Activated B cell treated with CpG ODN at 0.5 μM for 24 hours (primary cell): ENCODE data around the gene GPR176. TPM values are rescaled to one million over a fixed set of nuclear protein-coding genes. Genes with fewer than 3 reads are reported as not detected.

Experiments used
- ATAC-seq: fragments of 200-7000 bp; cut with Tn5 transposase; one replicate; pipeline ENCODE4 v1.10.0; 2021; ENCODE audit warnings: low read depth, mild to moderate bottlenecking, moderate library complexity
- CTCF ChIA-PET: fragments of 350-600 bp; sonication (Branson Sonifier 250); formaldehyde crosslinking; loops from one replicate; lab custom pipeline; 2021; ENCODE audit warnings: antibody characterized with exemption; lab: Charles Lee
- POLR2A ChIA-PET: fragments of 350-600 bp; sonication (Branson Sonifier 250); formaldehyde crosslinking; loops from one replicate; lab custom pipeline; 2021; ENCODE audit warnings: antibody characterized with exemption; lab: Charles Lee
- DNase-seq: peaks from one replicate; pipeline ENCODE4 v3.0.0; 2022
- H3K27ac Mint-ChIP-seq: one replicate; pipeline ENCODE4 v1.8.0; 2020; ENCODE audit warnings: mixed read lengths
- H3K27me3 Mint-ChIP-seq: one replicate; pipeline ENCODE4 v1.8.0; 2021; ENCODE audit warnings: mixed read lengths
- H3K36me3 Mint-ChIP-seq: one replicate; pipeline ENCODE4 v1.8.0; 2021; ENCODE audit warnings: low read depth, mixed read lengths
- H3K4me1 Mint-ChIP-seq: one replicate; pipeline ENCODE4 v1.8.0; 2021; ENCODE audit warnings: mixed read lengths
- H3K4me3 Mint-ChIP-seq: one replicate; pipeline ENCODE4 v1.8.0; 2020; ENCODE audit warnings: mild to moderate bottlenecking, mixed read lengths
- H3K9me3 Mint-ChIP-seq: one replicate; pipeline ENCODE4 v1.8.0; 2020; ENCODE audit warnings: mixed read lengths
- intact Hi-C: fragments of 100-400 bp; cut with micrococcal nuclease; formaldehyde crosslinking; loops from one replicate; pipeline ENCODE4 v1.15.1; 2024
- total RNA-seq: library from RNA; stranded (reverse); gene quantifications from 2 replicates; pipeline ENCODE4 v1.2.3, GENCODE V29; 2022
- TF ChIP-seq, protein P1 (sequence below): fragments of 200-600 bp; IDR thresholded peaks from one replicate; pipeline ENCODE4 v1.8.0; 2022; ENCODE audit warnings: antibody characterized with exemption, mild to moderate bottlenecking

Gene GPR176
- total RNA-seq, 1 donor from 2014 or later, result not detected

DNA sequence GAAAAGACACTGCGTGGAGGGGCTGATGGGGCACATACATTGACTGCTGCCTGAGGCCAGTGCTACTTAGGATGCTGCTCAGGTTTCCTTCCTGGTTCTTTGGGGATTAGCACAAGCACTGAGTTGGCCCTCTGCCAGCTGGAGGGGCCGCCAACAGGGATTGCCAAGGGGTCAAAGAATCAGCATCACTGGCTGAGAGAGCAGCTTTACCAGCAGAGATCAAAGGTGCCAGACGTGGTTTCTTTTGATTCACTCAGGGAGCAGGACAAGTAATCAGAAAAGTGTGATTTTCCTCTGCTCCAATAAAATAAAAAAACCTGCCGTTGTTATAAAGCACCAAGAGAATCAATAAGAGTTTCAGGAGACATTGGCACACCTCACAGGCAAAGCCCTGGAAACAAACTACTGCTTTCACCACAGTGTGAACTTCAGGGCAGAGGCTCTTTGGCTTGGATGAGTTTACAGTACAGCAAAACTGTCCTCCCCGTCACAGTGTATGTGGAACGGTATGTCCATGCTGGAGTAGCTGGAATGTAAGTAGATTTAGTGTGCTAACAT lies 91.6 kb downstream of the GPR176 start:
- Mint-ChIP-seq H3K4me3 (no peak overlapping the region), H3K27ac (no peak overlapping the region), H3K27me3 (peaks cover 21% of the 10 kb centered on the region), H3K9me3 (no peaks in the 10 kb centered on the region), H3K36me3 (no peaks in the 10 kb centered on the region), H3K4me1 (no peaks in the 10 kb centered on the region)
- ChIA-PET CTCF (no interaction called here), POLR2A (no interaction called here)
- TF ChIP-seq, protein P1, sequence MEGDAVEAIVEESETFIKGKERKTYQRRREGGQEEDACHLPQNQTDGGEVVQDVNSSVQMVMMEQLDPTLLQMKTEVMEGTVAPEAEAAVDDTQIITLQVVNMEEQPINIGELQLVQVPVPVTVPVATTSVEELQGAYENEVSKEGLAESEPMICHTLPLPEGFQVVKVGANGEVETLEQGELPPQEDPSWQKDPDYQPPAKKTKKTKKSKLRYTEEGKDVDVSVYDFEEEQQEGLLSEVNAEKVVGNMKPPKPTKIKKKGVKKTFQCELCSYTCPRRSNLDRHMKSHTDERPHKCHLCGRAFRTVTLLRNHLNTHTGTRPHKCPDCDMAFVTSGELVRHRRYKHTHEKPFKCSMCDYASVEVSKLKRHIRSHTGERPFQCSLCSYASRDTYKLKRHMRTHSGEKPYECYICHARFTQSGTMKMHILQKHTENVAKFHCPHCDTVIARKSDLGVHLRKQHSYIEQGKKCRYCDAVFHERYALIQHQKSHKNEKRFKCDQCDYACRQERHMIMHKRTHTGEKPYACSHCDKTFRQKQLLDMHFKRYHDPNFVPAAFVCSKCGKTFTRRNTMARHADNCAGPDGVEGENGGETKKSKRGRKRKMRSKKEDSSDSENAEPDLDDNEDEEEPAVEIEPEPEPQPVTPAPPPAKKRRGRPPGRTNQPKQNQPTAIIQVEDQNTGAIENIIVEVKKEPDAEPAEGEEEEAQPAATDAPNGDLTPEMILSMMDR, result no peak
- intact Hi-C loops, result no loop called here
- no peak for DNase-seq
- ATAC-seq, result no peak

DNA sequence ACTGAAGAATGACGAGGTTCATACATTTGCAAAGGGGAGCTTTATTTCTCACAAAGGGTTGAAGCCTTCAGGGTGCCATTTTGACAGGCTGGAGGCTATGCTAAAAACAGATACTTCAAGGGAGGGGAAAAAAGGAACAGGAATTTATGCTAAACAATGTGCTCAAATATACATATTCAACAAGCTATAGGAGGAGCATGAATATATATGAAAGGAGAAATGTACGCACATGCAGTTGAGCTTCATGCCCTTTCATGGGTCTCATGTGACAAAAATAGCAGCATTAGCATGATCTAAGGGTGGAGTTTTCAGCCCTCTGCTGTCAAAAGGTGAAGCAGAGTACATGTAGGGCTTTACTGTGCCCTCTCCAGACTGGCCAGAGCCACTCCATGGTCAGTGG lies 93.1 kb downstream of the GPR176 start:
- Mint-ChIP-seq H3K27me3 (peaks cover 24% of the 10 kb centered on the region), H3K4me1 (no peaks in the 10 kb centered on the region), H3K36me3 (no peaks in the 10 kb centered on the region), H3K4me3 (no peak overlapping the region), H3K27ac (no peak overlapping the region), H3K9me3 (no peaks in the 10 kb centered on the region)
- intact Hi-C loops, result no loop called here
- ATAC-seq (no peak), DNase-seq (no peak)
- ChIA-PET CTCF (no interaction called here), POLR2A (no interaction called here)
- TF ChIP-seq, protein P1, result no peak

DNA sequence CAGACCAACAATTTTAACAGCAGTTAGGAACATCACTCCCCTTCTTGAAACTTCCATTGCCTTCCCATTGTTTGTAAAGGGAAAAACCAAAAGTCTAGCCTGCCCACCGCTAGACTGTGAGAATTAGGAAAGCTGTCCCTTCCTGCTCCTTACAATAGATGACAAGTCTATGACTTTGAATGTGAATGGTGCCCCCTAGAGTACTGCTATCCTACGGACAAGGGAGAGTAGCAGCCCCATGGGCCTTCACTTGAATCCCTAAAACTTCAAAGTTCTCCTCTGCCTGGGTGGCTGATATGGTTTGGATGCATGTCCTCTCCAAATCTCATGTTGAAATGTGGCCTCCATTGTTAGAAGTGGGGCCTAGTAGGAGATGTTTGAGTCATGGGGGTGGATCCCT lies 96.4 kb downstream of the GPR176 start:
- ChIA-PET CTCF (no interaction called here), POLR2A (no interaction called here)
- H3K4me3 Mint-ChIP-seq, result no peak overlapping the region
- H3K36me3 Mint-ChIP-seq, result no peaks in the 10 kb centered on the region
- no peaks in the 10 kb centered on the region for H3K9me3 Mint-ChIP-seq
- intact Hi-C loops, result no loop called here
- peaks cover 15% of the 10 kb centered on the region for H3K27me3 Mint-ChIP-seq
- ATAC-seq, result no peak
- no peak for DNase-seq
- H3K4me1 Mint-ChIP-seq, result no peaks in the 10 kb centered on the region
- H3K27ac Mint-ChIP-seq, result no peak overlapping the region
- TF ChIP-seq, protein P1, result no peak

DNA sequence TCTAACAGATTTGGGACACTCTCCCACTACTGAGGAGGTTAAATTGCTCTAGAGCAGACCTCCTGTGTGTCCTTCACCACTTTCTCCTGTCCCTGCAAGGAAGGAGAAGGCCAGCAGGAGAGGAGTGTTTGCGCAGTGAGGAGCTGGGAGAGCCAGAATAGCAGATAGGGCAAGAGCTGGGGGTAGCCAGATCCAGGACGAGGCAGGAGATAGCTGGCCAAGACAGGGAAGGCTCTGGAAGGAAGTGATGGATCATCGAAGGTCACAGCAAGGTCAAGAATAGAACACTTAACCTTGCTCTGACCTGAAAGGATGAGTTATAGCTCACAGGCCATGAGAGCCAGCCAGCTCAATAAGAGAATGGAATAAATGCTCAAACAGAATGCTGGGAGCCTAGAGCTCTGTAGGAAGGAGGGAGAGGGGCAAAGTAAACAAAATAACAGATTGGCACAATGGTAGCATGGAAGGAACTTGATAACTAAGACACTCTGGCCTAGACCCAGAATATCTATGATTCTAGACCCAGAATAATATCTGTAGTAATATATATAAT lies 99.9 kb downstream of the GPR176 start:
- Mint-ChIP-seq H3K27me3 (peaks cover 6% of the 10 kb centered on the region), H3K4me1 (no peaks in the 10 kb centered on the region), H3K36me3 (no peaks in the 10 kb centered on the region), H3K27ac (no peak overlapping the region), H3K4me3 (no peak overlapping the region), H3K9me3 (no peaks in the 10 kb centered on the region)
- DNase-seq, result no peak
- no peak for ATAC-seq
- ChIA-PET CTCF (interaction anchor here (1.1 kb wide), 1 partner anchor 63 kb away, joined by 3 read pairs; no protein-coding TSS in a partner anchor), POLR2A (no interaction called here)
- TF ChIP-seq, protein P1, result no peak
- intact Hi-C loops, result no loop called here

DNA sequence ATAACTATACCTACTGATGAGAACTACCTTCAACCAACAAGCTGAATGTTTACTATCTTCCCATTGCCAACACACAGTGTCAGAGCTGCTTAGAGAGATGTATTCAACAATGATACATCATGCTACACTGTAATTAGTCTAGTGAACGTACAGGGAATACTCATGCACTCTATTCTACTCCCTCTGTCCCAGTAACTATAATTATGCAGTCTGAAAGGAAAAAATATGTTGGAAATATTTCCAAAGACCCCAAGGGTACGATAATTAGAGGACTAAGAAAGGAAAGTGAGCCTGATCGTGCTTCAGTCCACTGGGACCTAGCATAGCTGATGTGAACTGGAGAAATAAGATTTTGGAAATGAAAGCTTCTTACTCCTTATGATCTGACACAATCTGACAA lies 100.5 kb downstream of the GPR176 start:
- Mint-ChIP-seq H3K4me3 (no peak overlapping the region), H3K9me3 (no peaks in the 10 kb centered on the region), H3K36me3 (no peaks in the 10 kb centered on the region), H3K27ac (no peak overlapping the region), H3K4me1 (no peaks in the 10 kb centered on the region), H3K27me3 (peaks cover 6% of the 10 kb centered on the region)
- intact Hi-C loops, result no loop called here
- CTCF ChIA-PET, result interaction anchor here (1.1 kb wide), 1 partner anchor 62 kb away, joined by 3 read pairs; no protein-coding TSS in a partner anchor
- POLR2A ChIA-PET, result no interaction called here
- TF ChIP-seq, protein P1, result no peak
- DNase-seq (no peak), ATAC-seq (no peak)
